IPS DF 4.7 (cell line): ENCODE data around the gene SGCB.
"Not testable (repeated sequence)": the region's sequence is repeated elsewhere in the genome, so short reads cannot be mapped to it uniquely, and the experiment has no call there.

Source experiments
- DNase-seq: peaks from one replicate; pipeline ENCODE4 v3.0.0-alpha.2; 2013; ENCODE audit warnings: low spot score; ENCODE audit errors: extremely low read depth

The SGCB gene, protein sequence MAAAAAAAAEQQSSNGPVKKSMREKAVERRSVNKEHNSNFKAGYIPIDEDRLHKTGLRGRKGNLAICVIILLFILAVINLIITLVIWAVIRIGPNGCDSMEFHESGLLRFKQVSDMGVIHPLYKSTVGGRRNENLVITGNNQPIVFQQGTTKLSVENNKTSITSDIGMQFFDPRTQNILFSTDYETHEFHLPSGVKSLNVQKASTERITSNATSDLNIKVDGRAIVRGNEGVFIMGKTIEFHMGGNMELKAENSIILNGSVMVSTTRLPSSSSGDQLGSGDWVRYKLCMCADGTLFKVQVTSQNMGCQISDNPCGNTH

DNA sequence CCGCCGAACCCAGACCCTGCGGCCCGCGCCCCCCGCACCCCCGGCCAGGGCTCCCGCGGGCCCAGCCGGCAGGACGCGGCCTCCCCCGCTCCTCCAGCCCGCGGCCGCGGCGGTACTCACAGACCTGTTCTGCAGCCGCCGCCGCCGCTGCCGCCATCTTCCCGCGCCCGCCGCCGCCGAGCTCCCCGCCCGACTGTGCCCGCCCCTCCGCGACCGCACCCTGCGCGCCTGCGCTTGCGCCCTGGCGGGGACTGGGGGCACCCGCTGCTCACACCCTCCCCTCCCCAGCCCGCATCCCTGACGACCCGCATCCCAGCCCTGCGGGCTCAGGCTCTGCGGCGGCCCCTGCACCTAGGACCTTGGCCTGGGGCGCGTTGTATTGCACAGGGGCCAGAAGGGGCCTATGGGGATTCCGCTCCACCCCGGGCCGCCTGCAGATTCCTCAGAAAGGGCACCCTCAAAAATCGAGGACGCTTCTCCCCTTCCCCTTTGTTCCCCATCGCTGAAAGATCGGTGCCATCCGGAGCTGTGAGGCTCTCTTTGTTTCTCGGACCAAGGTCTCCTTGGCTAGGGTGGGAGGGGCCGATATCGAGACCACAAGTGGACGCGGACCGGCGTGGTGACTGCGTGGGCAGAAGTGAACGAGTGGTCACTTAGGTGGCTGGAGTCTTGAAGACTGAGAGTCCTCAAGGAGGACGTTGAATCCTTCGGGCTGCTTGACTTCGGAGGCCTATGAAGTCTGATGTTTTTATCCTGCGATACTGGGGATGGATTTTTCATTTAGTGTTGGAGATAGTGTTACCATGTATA lies at the start of gene SGCB:
SGCB (minus strand) TSS at position 197 of the 810 bp plus-strand sequence; CDS start at position 157, 40 bp downstream.
- DNase-seq: no peak

DNA sequence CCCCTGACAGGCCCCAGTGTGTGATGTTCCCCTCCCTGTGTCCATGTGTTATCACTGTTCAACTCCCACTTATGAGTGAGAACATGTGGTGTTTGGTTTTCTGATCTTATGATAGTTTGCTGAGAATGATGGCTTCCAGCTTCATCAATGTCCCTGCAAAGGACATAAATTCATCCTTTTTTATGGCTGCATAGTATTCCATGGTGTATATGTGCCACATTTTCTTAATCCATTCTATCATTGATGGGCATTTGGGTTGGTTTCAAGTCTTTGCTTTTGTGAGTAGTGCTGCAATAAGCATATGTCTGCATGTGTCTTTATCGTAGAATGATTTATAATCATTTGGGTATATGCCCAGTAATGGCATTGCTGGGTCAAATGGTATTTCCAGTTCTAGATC lies 48.3 kb upstream of the SGCB start:
- not testable (repeated sequence) for DNase-seq

DNA sequence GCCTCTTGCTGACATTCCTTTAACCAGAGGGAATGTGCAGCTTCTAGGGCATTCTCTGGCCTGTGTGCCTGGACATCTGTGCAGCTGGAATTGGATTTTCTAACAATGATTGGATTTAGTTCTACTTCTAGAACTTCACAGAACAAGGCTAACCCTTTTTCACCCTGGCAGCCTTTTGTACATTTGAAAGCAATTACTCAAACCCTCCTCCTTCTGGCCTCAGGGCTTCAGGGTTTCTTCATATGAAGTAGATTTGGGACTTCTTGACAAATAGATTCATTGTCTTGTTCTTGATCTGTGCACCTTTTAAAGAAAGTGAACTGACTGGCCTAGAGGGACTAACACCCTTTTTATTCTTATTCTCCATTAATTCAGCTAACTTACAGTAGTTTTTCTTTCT lies 43.1 kb upstream of the SGCB start:
- no peak for DNase-seq

DNA sequence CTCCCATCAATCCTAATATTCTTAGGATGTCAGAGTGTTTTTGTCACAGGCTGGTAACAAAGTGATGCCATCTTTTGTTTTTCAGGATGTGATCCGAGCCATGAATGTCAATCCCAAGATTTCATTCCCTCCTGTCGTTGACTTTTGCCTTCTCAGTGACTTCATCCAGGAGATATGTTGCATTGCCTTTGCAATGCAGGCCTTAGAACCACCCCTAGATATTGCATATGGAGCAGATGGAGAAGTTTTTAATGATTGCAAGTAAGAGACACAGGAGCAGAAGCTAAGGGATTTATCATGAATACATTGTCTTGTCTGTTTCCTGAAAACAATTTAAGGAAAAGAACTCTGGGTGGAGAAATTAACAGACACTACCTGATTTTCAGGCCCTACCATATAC lies 41.6 kb upstream of the SGCB start:
- no peak for DNase-seq

DNA sequence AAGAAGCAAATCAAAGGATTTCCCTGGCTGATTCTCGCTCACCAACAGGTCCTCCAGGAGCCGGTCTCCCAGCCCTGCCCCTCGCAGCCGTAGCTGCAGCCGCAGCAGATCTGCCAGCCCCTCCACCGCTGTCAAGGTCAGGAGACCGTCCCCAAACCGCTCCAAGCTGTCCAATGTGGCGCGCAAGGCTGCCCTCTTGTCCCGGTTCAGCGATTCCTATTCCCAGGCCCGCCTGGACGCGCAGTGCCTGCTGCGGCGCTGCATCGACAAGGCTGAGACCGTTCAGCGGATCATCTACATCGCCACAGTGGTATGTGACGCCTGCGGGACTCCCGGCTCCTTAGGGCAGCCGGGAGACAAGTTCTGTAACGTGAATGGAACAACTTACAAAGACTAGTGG lies 38.6 kb upstream of the SGCB start:
- DNase-seq: peak; percentile 14

DNA sequence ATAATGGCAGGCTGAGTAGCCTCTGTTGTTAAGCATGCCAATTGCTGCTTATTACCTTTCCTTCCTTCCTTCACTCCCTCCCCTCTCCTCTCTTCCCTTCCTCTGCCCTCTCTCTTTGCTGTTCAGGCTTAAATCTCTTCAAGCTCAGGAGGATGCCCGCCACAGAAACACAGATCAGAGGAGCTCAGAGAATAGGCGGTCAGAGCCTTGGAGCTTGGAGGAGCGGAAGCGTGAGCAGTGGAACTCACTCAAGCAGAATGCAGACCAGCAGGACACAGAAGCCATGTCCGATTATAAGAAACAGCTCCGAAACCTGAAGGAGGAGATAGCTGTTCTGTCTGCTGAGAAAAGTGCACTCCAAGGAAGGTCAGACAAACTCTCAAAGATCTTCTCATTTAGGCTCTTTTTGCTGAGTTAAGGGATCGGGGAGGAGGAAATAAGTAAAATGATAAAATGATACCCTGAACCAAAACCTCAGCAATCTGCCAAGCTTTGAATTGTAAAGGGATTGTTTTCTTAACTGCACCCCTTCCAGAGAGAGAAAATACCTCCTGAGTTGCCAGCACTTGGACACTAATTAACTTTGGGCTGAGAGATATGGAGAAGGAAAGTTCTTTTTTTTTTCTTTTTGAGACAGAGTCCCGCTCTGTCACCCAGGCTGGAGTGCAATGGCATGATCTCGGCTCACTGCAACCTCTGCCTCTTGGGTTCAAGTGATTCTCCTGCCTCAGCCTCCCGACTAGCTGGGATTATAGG lies 33.9 kb upstream of the SGCB start:
- no peak for DNase-seq

DNA sequence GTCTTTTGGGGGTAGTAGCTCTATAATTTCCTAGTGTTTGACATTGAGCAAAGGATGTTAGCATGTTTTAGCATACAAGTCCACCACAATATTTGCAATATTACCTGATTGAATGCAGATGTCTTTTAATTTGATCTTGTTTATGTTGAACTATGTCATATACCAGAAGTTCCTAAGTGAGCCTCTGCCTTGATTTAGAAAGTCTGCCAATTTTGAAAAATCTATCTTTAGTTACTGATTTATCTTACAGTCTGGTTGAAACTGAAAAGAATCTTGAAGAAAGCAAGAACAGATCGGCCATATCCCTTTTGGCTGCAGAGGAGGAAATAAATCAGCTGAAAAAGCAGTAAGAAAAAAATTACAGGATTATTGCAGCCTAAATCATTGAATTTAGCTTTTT lies 31.5 kb upstream of the SGCB start:
- no peak for DNase-seq

DNA sequence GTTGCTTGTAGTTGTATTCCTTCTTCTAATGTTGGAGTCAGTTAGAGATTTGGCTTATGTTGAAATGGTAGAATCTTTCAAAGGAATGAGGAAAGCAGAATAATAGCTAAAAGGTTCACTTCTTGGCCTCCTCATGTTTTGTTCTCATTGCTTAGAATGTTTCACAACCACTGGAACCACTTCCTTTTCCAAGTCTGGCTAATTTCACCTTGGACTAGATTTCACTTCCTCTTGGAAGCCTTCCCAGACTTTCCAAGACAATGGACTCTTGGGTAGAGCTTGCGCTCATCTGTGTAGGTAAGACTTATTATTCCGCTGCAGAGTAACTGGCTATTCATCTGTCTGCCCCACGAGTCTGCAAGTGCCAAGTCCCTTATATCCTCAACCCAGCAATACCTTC lies 21.3 kb upstream of the SGCB start:
- DNase-seq: no peak

DNA sequence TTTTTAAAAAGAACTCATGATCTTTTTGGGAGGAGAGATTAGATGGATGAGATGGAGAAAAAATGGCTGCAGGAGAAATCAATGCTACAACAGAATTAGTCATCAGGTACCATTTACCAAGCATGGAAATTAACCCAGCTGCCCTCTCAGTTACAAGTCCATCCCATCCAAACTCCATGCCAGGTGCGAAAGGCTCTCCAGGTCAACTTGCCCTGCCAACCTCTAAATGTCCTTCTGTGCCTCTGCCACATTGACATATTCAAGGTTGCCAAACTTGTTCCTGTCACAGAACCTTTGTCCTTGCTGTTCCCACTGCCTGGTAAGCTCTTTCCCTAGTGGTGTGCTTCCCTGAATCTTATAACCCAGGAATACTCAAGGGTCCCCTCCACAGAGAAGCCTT lies 20.2 kb upstream of the SGCB start:
- DNase-seq: no peak

DNA sequence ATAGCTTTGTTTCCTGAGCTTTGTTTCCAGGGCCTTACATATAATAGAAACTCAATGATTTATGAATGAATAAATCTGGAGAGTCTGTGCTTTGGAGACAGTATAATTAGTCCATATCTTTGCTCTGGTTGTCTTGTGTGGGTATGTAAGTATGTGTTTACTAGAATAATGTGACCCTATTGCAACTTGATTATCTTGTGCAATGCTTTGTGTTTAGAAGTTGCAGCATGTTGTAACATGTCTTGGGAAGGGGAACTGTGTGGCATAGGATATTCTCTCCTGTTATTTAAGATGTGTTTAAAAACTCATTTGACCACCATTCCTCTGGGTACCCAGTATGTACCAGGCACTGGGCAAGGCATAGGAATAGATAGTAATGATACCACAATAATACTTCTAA lies 19.1 kb upstream of the SGCB start:
- DNase-seq: no peak

DNA sequence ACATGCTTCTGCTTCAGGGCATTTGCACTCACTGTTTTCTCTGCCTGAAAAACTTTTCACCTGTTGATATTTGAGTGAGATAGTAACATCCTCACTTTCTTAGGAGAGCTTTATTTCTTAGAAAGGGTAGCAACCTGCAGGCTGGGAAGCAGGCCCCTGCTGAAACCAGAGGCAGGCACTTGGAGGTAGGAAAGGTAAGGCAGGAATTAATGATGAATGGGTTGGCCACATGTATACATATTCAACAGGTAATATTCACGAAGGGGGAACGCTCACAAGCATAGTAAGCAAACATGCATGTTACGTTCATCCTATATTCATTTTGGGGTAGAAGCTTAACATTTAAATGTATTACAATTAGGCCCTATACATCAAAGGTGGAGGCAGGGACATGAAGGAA lies 16.2 kb upstream of the SGCB start:
- DNase-seq: no peak

DNA sequence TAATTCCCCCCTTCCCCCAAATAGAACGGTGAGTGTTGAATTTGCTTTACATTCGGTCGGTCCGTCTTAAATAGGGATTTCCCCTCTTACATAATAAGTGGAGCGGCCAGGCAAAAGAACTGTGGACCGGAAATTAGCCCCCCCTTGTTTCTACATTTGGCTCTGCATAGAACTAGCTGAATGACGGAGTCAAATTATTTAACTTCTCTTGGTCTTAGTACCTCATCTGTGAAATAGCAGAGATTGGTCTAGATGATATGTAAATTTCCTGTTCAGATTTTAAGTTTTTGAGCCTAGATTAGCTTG lies 14.3 kb upstream of the SGCB start:
- no peak for DNase-seq

DNA sequence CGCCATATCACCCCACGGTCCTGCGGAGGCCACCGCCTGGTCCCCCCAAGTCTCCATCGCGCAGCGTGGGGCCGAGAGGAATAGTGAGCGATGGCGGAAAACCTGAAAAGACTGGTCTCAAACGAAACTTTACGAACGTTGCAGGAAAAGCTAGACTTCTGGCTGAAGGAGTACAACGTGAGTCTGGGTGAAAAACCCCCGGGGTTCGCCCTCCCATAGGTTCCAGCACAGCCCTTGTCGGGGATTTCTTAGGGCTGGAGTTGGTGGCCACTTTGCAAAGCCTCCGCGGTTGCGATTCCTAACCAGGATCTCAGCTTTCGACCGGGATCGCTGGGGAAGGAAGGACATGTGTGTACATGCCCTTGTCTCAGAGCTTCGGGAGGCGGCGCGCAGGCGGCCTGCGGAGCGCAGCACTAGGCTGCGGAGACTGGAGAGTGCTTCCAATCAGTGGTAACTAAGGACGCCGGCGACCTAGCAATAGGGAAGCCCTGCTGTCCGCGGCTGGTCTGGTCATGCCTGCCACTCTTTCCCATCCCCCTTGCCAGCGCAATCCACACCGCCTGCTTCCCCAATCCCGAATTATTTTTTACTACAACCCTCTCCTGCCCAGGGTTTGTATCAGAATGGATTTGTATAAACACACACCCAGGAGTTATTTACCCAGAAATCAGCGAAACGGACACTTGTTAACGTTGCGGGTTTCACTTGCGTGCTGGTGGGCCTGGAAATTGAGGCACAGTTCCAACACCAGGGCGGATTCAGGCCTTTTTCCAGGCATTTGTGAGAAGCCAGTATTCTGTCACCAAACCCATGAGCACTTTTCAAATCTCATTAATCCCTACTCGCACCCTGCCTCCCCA lies 13.7 kb upstream of the SGCB start:
- peak; percentile 64 for DNase-seq

DNA sequence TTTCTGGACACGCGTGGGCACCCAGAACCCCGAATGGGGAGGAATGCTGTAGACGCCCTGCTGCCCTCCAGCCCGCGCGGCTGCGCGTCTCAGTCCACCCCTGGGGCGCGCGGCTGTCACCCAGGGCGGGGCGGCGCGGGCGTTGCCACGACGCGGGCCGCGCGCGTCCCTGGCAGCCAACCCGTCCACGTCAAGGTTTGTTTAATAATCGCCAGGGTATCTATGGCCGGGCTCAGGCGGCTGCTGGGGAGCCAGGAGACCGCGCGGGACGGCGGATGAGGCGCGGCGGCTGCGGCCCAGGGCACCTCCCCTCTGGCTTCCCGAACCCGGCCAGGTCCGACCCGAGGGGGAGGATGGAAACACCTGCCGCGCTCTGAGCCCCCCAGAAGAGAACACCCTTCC lies 13.1 kb upstream of the SGCB start, which contains the start of gene SPATA18:
SPATA18 (plus strand) TSS at position 92 of the 402 bp plus-strand sequence. CDS start 401 bp downstream, outside the sequence.
- no peak for DNase-seq

DNA sequence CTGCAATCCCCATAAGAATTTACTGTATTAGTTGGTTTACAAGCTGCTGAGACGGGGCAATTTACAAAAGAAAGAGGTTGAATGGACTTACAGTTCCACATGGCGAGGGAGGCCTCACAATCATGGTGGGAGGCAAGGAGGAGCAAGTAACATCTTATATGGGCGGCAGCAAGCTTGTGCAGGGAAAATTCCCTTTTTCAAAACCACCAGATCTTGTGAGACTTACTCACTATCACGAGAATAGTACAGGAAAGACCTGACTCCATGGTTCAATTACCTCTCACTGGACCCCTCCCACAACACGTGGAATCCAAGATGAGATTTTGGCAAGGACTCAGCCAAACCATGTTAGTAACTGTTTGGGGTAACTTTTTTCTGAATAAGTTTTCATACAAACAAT lies 11.2 kb upstream of the SGCB start:
- DNase-seq: no peak

DNA sequence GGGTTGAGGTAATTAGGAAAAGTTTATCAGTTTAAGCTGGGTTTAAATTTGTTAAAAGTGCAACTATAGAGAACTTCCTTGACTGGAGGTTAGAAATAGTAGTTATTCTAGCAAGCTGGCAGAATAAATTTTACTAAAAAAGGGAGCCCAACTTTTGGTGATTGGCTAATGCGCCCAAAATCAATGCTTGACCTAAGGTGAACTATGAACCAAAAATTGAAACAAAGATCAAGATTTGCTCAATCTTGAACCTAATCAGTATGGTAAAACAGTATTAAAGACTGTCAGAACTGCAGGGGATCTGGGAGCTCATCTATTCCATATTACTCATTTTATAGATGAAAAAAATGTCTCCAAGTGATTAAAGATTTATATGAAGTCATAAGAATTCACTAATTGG lies 6.9 kb upstream of the SGCB start:
- DNase-seq: no peak

DNA sequence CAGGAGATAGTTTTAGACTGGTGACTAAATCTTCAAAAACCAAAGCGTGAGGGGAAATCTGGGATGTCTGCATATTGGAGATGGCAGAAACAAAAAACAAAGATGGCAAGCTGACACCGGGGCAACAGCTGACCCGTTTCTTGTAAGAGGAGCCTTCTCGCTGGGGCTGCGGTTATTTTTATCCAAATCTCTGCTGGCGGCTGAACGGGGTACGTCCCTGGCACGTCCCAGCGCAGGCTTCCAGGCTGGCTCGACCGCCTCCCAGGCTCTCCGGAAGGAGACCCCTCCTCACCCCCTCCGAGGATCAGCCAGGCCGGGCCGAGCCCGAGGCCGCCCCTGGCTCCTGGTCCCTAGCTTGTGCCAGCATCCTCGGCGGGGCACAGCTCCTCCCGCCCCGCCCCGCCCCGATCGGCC lies 403 bp downstream of the SGCB start:
- DNase-seq: no peak

DNA sequence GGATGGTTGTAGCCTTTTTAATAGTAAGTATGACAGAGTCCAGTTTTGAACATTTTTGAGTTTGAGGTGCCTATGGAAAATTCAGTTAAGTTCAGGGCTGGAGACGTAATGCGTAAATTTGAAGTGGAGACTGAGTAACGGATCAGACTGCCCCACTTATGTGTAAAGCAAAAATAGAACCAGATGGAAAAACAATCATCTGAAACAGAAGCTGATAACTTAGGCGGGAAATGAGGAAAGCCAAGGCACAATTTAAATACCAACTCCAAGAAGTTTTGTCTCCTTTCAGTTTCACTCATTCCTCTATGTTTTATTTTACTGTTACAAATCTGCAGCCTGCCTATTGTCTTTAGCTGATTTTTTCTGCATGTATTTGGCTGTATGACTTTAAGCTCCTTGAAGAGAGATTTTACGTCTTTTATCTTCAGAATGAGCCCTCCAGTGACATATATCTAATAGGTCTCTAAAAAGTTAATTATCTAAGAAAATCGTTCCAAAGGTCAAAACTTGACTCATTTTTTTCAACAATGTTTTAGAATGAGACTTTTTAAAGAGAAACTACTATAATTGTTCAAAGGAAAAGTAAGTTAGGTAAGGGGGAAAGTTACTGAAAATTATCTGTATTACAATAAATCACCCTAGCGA lies 1.1 kb downstream of the SGCB start:
- no peak for DNase-seq

DNA sequence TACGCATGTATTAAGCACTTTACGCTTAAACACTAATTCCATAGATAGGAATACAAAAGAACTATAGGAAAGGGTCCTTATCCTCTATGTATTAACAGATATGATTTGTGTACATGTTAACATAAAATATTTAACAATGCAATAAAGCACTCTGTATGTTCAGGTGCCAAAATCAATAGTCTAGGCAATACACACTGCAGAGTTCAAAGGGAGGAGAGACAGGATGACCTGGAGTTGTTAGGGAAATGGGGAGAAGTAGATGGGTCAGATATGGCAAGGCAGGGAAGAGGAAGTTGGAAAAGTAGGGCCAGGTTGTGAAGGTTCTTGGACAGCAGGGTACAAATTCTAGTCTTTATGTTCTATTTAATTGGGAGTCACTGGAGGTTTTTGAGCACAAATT lies 2.9 kb downstream of the SGCB start:
- no peak for DNase-seq

DNA sequence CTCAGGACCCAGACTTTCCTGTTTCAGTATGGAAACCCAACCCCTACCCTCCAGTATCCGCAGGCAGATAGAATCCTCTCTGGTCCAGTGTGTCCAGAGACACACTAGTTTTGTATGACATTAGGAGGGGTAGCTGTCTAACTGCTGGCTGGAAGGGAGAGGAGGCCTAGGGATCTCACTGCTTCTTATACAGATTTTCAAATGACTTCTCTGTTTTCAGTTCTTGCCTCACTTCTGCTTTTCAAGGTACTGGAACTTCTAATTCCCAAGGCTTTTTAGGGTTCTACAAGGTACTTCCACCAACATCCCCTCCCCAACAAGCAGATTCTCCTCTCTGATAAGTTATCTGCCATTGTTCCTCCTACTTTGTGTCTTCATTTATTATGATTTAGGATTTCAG lies 6.1 kb downstream of the SGCB start:
- DNase-seq: no peak

DNA sequence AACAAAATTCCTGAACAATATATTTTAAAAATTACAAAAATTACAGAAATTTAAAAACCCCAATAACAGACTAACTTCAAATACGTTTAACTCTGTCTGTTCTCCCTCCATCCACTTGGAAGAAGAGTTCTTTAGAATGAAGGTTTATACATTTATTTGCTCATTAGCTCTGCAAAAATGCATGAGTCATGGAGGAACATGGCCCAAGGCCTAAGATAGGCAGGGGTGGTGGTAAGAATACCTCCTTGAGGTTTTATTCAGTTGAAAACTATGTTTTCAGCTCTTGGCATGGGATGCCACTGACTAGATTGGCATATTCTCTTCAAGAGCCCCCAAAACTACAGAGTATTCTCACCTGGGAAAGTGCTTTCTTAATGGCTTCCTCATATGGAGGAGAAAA lies 9.1 kb downstream of the SGCB start:
- no peak for DNase-seq
